Left ventricle myocardium superior (tissue), 1 donor: ENCODE measurements around the gene EXOC4. TPM values are rescaled to one million over a fixed set of nuclear protein-coding genes. Genes with fewer than 3 reads are reported as not detected.
A peak's percentile ranks its signal among the peaks of the same experiment; 100 is the strongest.
"Not testable (repeated sequence)": the region's sequence is repeated elsewhere in the genome, so short reads cannot be mapped to it uniquely, and the experiment has no call there.

ENCODE experiments used
- ATAC-seq: fragments of 200-7000 bp; cut with Tn5 transposase; one replicate; pipeline ENCODE4 v1.9.1; 2020; ENCODE audit warnings: mild to moderate bottlenecking, moderate library complexity
- DNase-seq: peaks from one replicate; pipeline ENCODE4 v3.0.0-alpha.2; 2020
- intact Hi-C: fragments of 100-400 bp; cut with micrococcal nuclease; formaldehyde crosslinking; loops from one replicate; pipeline ENCODE4 v1.11.0; 2022
- total RNA-seq: library from RNA; stranded (reverse); fragmentation: NEBNext Ultra II Directional; extraction: Animal tissue kit (Norgen Biotek cat#: 25700); gene quantifications from one replicate; pipeline ENCODE4 v1.2.1, GENCODE V29; 2021
- donor health status: DM: no; HTN: yes; CAD: no; lungs with severe emphysema.

Gene EXOC4
- total RNA-seq, 1 donor from 2014 or later, result 38.4 TPM

- DNase-seq (no peak), ATAC-seq (no peak)
- intact Hi-C loops, result no loop called here
Observed at GRCh38 chr7:133303931-133304330, 51.1 kb downstream of the EXOC4 start.

- intact Hi-C loops, result no loop called here
- DNase-seq, result no peak
- no peak for ATAC-seq
Observed at GRCh38 chr7:133309333-133309732, 56.5 kb downstream of the EXOC4 start.

GRCh38 chr7:133310232-133310862 is 57.5 kb downstream of the EXOC4 start:
- no peak for DNase-seq
- peak; percentile 61 for ATAC-seq
- intact Hi-C loops, result no loop called here

GRCh38 chr7:133313575-133313974 is 60.7 kb downstream of the EXOC4 start:
- no peak for DNase-seq
- intact Hi-C loops, result no loop called here
- no peak for ATAC-seq

GRCh38 chr7:133314084-133314483 is 61.2 kb downstream of the EXOC4 start:
- intact Hi-C loops, result no loop called here
- no peak for ATAC-seq

GRCh38 chr7:133315332-133316040 is 62.6 kb downstream of the EXOC4 start:
- ATAC-seq (no peak), DNase-seq (no peak)
- intact Hi-C loops, result no loop called here

More at GRCh38 chr7:133314084-133314483, 61.2 kb downstream of the EXOC4 start:
- no peak for DNase-seq

- intact Hi-C loops, result no loop called here
- DNase-seq (no peak), ATAC-seq (no peak)
Observed at GRCh38 chr7:133319842-133320241, 67.0 kb downstream of the EXOC4 start.

- DNase-seq (no peak), ATAC-seq (no peak)
- intact Hi-C loops, result no loop called here
Observed at GRCh38 chr7:133320891-133321290, 68.0 kb downstream of the EXOC4 start.

- ATAC-seq, DNase-seq, intact Hi-C loops: not testable (repeated sequence)
Observed at GRCh38 chr7:133321366-133321765, 68.5 kb downstream of the EXOC4 start.

GRCh38 chr7:133326745-133327144 is 73.9 kb downstream of the EXOC4 start:
- ATAC-seq, intact Hi-C loops, DNase-seq: not testable (repeated sequence)

GRCh38 chr7:133328021-133328420 is 75.1 kb downstream of the EXOC4 start:
- DNase-seq, ATAC-seq: not testable (repeated sequence)

GRCh38 chr7:133330085-133330484 is 77.2 kb downstream of the EXOC4 start:
- intact Hi-C loops, result no loop called here
- DNase-seq (no peak), ATAC-seq (no peak)

More at GRCh38 chr7:133328021-133328420, 75.1 kb downstream of the EXOC4 start:
- intact Hi-C loops, result not testable (repeated sequence)

GRCh38 chr7:133331861-133332260 is 79.0 kb downstream of the EXOC4 start:
- DNase-seq (no peak), ATAC-seq (no peak)
- intact Hi-C loops, result no loop called here

GRCh38 chr7:133339772-133340171 is 86.9 kb downstream of the EXOC4 start:
- DNase-seq (no peak), ATAC-seq (no peak)
- intact Hi-C loops, result no loop called here

GRCh38 chr7:133344275-133344674 is 91.4 kb downstream of the EXOC4 start:
- ATAC-seq (no peak), DNase-seq (no peak)
- intact Hi-C loops, result no loop called here

- no peak for DNase-seq
- peak; percentile 24 for ATAC-seq
- intact Hi-C loops, result no loop called here
Observed at GRCh38 chr7:133345690-133346421, 93.0 kb downstream of the EXOC4 start.

GRCh38 chr7:133348250-133348649 is 95.4 kb downstream of the EXOC4 start:
- DNase-seq (no peak), ATAC-seq (no peak)
- intact Hi-C loops, result no loop called here

GRCh38 chr7:133349101-133349500 is 96.2 kb downstream of the EXOC4 start:
- intact Hi-C loops, result no loop called here
- DNase-seq (no peak), ATAC-seq (no peak)

- DNase-seq, result no peak
- ATAC-seq, result no peak
- intact Hi-C loops, result no loop called here
Observed at GRCh38 chr7:133352430-133352829, 99.6 kb downstream of the EXOC4 start.

GRCh38 chr7:133353775-133354174 is 100.9 kb downstream of the EXOC4 start:
- DNase-seq (no peak), ATAC-seq (no peak)
- intact Hi-C loops, result no loop called here
